Stimulated activated CD8-positive, alpha-beta memory T cell treated with anti-CD3 and anti-CD28 coated beads, Interleukin-15, amount 100 ng/mL, for 1 hour (primary cell): ENCODE measurements around the gene PTPRJ.
"Not testable (repeated sequence)": the region's sequence is repeated elsewhere in the genome, so short reads cannot be mapped to it uniquely, and the experiment has no call there.

Experiments
- DNase-seq: peaks from one replicate; pipeline ENCODE4 v3.0.0-alpha.2; 2020; ENCODE audit warnings: low read depth

PTPRJ gene

DNA sequence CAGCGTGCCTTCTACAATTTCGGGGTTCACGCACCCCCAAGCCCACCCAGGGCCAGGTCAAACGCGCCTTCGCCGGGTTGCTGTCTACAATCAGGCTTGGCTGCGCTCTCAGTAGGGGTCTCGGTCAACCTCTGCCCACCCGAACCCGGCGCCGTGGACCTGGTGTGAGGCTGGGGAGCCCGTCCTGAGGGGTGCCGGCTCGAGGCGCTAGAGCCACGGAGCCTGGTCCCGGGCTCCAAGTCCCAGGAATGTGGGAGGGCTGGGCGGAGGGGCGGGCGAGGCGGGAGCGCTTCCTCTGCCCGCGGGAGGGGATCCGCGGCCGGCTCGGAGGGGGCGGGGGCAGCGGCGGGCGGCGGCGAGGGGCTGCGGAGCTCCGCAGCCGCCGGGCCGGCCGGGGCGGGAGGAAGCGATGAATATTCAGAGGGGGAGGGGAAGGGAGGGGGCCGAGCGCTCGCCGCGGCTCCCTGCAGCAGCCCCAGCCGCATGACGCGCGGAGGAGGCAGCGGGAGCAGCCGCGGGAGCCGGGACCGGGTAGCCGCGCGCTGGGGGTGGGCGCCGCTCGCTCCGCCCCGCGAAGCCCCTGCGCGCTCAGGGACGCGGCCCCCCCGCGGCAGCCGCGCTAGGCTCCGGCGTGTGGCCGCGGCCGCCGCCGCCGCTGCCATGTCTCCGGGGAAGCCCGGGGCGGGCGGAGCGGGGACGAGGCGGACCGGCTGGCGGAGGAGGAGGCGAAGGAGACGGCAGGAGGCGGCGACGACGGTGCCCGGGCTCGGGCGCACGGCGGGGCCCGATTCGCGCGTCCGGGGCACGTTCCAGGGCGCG lies at the start of gene PTPRJ:
Gene PTPRJ (plus strand): TSS at position 472 of the 819 bp plus-strand sequence. CDS start 354 bp downstream, outside the sequence.
- peak; percentile 33 for DNase-seq

GRCh38 chr11:47932544-47932943 lies 47.8 kb upstream of the PTPRJ start:
- no peak for DNase-seq

GRCh38 chr11:47933797-47934196 lies 46.6 kb upstream of the PTPRJ start:
- DNase-seq: not testable (repeated sequence)

DNA sequence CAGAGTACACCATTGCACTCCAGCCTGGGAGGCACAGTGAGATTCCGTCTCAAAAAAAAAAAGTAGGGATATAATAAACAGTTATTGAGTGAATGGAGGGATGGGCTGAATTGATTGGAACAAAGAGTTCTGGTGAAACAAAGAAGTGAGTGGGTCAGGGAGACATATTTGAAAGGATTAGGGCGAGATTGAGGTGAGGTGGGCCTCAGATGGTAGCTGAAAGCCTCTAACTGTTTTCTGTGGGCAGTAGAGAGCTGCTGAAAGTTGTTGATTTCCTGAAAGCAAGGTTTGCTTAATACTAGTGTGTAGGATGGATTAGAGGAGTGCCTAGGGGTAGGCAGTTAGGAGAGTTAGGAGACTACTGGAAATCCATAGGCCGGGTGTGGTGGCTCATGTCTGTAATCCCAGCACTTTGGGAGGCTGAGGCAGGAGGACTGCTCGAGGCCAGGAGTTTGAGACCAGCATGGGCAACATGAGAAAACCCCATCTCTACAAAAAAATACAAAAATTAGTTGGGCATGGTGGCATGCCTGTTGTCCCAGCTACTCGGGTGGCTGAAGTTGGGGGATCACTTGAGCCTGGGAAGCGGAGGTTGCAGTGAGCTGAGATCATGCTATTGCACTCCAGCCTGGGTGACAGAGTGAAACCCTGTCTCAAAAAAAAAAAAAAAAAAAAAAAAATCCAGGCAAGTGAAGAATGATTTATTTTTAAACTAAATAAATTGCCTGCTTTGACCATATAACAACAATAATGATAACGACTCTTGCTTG lies 41.4 kb upstream of the PTPRJ start:
- DNase-seq: no peak

- DNase-seq: no peak
Measured at GRCh38 chr11:47940904-47941649, 39.3 kb upstream of the PTPRJ start.

GRCh38 chr11:47941907-47942558 lies 38.3 kb upstream of the PTPRJ start:
- no peak for DNase-seq

DNA sequence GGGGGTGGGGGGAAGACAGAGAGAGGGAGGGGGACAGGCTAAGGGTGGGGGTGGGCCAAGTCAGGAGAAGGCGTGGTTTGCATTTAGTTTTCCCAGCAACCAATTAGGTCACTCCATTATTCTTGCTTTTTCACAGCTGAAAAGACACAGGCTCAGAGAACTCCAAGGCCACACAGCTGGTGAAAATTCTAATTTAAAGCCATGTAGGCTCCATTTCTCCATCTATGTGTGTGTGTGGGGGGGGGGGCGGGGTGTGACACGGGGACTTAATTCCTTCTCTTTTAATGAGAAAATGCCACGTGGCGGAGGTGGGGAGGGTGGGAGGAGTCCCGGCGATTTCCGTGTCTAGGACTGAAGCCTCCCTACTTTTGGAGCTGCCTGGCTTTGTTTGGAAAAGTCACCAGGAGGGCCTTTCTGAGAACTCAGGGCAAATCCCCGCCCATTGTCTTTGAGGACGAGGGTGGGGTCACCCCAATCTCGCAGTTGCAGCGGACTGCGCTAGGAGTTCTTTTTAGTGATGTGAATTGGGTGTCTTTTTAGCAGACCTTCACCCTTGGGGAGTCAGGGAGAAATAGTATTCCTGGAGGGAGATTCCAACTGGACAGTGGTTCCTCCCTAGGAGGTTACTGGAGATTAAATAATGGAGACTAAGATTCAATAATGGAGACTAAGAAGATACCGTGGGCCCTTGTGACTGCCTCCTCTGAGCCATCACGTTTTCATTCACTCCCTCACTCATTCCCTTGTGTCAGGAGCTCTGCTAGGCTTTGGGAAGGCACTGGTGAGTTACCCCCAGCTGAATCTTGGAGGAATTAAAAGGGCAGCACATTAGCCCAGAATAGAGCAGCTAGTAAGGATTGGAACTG lies 36.4 kb upstream of the PTPRJ start:
- no peak for DNase-seq

GRCh38 chr11:47944632-47945031 lies 35.7 kb upstream of the PTPRJ start:
- DNase-seq: no peak

GRCh38 chr11:47946682-47947559 lies 33.4 kb upstream of the PTPRJ start:
- no peak for DNase-seq

DNA sequence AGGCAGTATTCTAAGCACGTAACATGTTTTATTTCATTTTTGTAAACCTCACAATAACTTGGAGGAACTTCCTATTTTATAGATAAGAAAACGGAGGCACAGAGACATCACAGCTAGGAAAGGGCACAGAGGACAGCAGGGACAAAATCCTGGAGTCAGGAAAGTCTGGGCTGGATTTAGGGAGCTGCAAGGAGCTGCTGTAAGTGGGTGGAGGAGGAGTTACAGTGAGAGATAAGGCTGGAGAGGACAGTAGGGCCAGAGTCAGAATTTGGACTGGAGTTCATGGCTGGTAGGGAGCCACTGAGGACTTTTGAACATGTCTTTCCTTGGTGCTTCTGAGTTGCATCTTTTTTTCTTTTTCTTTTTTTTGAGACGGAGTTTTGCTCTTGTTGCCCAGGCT lies 32.2 kb upstream of the PTPRJ start:
- DNase-seq: no peak

- DNase-seq: not testable (repeated sequence)
Measured at GRCh38 chr11:47949001-47949675, 31.2 kb upstream of the PTPRJ start.

GRCh38 chr11:47950396-47950795 lies 30.0 kb upstream of the PTPRJ start:
- DNase-seq: peak; percentile 24

- DNase-seq: not testable (repeated sequence)
Measured at GRCh38 chr11:47951504-47951903, 28.9 kb upstream of the PTPRJ start.

DNA sequence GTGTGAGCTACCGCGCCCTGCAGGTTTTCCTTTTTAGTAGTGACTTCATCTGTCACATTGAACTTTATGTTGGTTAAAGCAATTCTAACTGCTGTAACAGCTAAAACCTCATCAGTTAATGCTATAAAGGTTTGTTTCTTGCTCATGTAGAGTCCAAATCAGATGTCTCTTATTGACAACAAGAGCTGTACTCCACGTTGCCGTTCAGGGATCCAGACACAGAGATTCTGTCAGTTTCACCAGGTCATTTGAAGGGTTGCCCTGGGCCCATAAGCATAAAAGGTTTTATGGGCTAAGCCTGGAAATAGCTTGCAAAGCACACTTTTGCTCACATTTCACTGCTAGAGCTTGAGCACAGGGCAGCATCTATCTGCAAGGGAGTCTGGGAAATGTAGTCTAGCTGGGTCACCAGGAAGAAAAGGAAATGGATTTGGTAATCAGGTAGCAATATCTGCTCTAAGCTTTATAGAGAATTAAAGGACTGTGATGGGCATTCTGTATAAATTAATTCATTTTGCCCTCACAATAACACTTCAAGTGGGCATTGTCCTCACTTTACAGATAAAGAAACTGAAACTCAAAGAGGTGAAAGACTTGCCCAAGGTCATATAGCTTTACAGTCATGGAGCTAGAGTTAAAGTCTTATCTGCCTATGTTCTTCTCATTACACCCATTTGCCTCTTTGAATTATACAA lies 25.2 kb upstream of the PTPRJ start:
- DNase-seq: no peak

DNA sequence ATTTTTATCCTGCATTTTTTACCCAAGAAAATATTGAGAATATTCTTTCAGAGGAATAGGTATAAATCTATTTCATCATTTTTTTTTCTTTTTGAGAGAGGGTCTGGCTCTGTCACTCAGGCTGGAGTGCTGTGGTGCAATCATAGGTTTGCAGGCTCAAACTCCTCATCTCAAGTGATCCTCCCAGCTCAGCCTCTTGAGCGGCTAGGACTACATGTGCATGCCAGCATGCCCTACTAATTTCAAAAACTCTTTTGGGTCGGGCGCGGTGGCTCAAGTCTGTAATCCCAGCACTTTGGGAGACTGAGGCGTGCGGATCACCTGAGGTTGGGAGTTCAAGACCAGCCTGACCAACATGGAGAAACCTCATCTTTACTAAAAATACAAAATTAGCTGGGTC lies 20.3 kb upstream of the PTPRJ start:
- DNase-seq: no peak

GRCh38 chr11:47961383-47961782 lies 19.0 kb upstream of the PTPRJ start:
- DNase-seq: no peak

GRCh38 chr11:47964546-47964945 lies 15.8 kb upstream of the PTPRJ start:
- DNase-seq: no peak

- no peak for DNase-seq
Measured at GRCh38 chr11:47967577-47968525, 12.5 kb upstream of the PTPRJ start.
